BLaER1 (cell line): ENCODE measurements around the gene MAN2A1.

ENCODE experiments used
- H3K27ac ChIP-seq: shearing (Covaris generic); formaldehyde crosslinking; 2 replicates; pipeline ENCODE4 v1.8.1; 2022
- H3K27me3 ChIP-seq: shearing (Covaris generic); formaldehyde crosslinking; 2 replicates; pipeline ENCODE4 v1.8.1; 2022
- H3K36me3 ChIP-seq: shearing (Covaris generic); formaldehyde crosslinking; 2 replicates; pipeline ENCODE4 v1.8.1; 2022
- H3K4me1 ChIP-seq: shearing (Covaris generic); formaldehyde crosslinking; 2 replicates; pipeline ENCODE4 v1.8.1; 2022
- H3K4me2 ChIP-seq: shearing (Covaris generic); formaldehyde crosslinking; 2 replicates; pipeline ENCODE4 v1.8.1; 2022
- H3K4me3 ChIP-seq: shearing (Covaris generic); formaldehyde crosslinking; 2 replicates; pipeline ENCODE4 v1.8.1; 2022
- H3K9ac ChIP-seq: shearing (Covaris generic); formaldehyde crosslinking; 2 replicates; pipeline ENCODE4 v1.8.1; 2022
- H3K9me3 ChIP-seq: shearing (Covaris generic); formaldehyde crosslinking; 2 replicates; pipeline ENCODE4 v1.8.1; 2022
- H4K20me1 ChIP-seq: shearing (Covaris generic); formaldehyde crosslinking; 2 replicates; pipeline ENCODE4 v1.8.1; 2022
- Cebpa-rat ChIP-seq: shearing (Covaris generic); IDR thresholded peaks from 2 replicates; pipeline ENCODE4 v1.8.1; 2022

MAN2A1 gene

GRCh38 chr5:109855056-109855455 is 165.3 kb downstream of the MAN2A1 start:
- no peak for TF ChIP-seq Cebpa-rat
- Histone ChIP-seq H3K4me3 (no peak overlapping the region), H3K9me3 (no peaks in the 10 kb centered on the region), H3K36me3 (peaks cover 67% of the 10 kb centered on the region), H4K20me1 (no peaks in the 10 kb centered on the region), H3K27ac (no peak overlapping the region), H3K9ac (no peak overlapping the region), H3K4me2 (no peak overlapping the region), H3K27me3 (no peaks in the 10 kb centered on the region), H3K4me1 (no peaks in the 10 kb centered on the region)

- TF ChIP-seq Cebpa-rat: no peak
- Histone ChIP-seq H3K4me2 (no peak overlapping the region), H3K27me3 (no peaks in the 10 kb centered on the region), H3K4me1 (no peaks in the 10 kb centered on the region), H3K36me3 (peaks cover 75% of the 10 kb centered on the region), H3K9me3 (no peaks in the 10 kb centered on the region), H3K27ac (no peak overlapping the region), H4K20me1 (no peaks in the 10 kb centered on the region), H3K4me3 (no peak overlapping the region), H3K9ac (no peak overlapping the region)
These were observed 167.8 kb downstream of the MAN2A1 start for GRCh38 chr5:109857405-109858031.

- Histone ChIP-seq H3K4me2 (no peak overlapping the region), H4K20me1 (no peaks in the 10 kb centered on the region), H3K4me3 (no peak overlapping the region), H3K27me3 (no peaks in the 10 kb centered on the region), H3K27ac (no peak overlapping the region), H3K9me3 (no peaks in the 10 kb centered on the region), H3K36me3 (peaks cover 80% of the 10 kb centered on the region), H3K9ac (no peak overlapping the region), H3K4me1 (no peaks in the 10 kb centered on the region)
- no peak for TF ChIP-seq Cebpa-rat
These were observed 169.8 kb downstream of the MAN2A1 start for GRCh38 chr5:109859537-109859936.

GRCh38 chr5:109862301-109862700 is 172.6 kb downstream of the MAN2A1 start:
- no peak for TF ChIP-seq Cebpa-rat
- no peak overlapping the region for H3K9ac ChIP-seq
- peaks cover 87% of the 10 kb centered on the region for H3K36me3 ChIP-seq
- no peak overlapping the region for H3K4me3 ChIP-seq
- no peaks in the 10 kb centered on the region for H3K9me3 ChIP-seq
- H4K20me1 ChIP-seq: no peaks in the 10 kb centered on the region
- no peak overlapping the region for H3K27ac ChIP-seq
- H3K4me2 ChIP-seq: no peak overlapping the region
- H3K4me1 ChIP-seq: 0 out of 2 replicates have a peak, but pooled peaks cover 8% of the 10 kb centered on the region
- H3K27me3 ChIP-seq: no peaks in the 10 kb centered on the region

- Histone ChIP-seq H3K4me2 (no peak overlapping the region), H3K4me1 (0 out of 2 replicates have a peak, but pooled peaks cover 8% of the 10 kb centered on the region), H3K9me3 (no peaks in the 10 kb centered on the region), H4K20me1 (no peaks in the 10 kb centered on the region), H3K27me3 (no peaks in the 10 kb centered on the region), H3K9ac (no peak overlapping the region), H3K4me3 (no peak overlapping the region), H3K36me3 (peaks cover 78% of the 10 kb centered on the region), H3K27ac (no peak overlapping the region)
- no peak for TF ChIP-seq Cebpa-rat
These were observed 174.0 kb downstream of the MAN2A1 start for GRCh38 chr5:109863752-109864151.

GRCh38 chr5:109865637-109866036 is 175.9 kb downstream of the MAN2A1 start:
- H3K4me1 ChIP-seq: 0 out of 2 replicates have a peak, but pooled peaks cover 8% of the 10 kb centered on the region
- no peaks in the 10 kb centered on the region for H3K9me3 ChIP-seq
- H3K4me2 ChIP-seq: no peak overlapping the region
- no peaks in the 10 kb centered on the region for H4K20me1 ChIP-seq
- H3K4me3 ChIP-seq: no peak overlapping the region
- no peak overlapping the region for H3K27ac ChIP-seq
- TF ChIP-seq Cebpa-rat: no peak
- no peak overlapping the region for H3K9ac ChIP-seq
- H3K36me3 ChIP-seq: peaks cover 68% of the 10 kb centered on the region
- H3K27me3 ChIP-seq: no peaks in the 10 kb centered on the region

- no peak for TF ChIP-seq Cebpa-rat
- Histone ChIP-seq H3K36me3 (peaks cover 64% of the 10 kb centered on the region), H3K4me2 (no peak overlapping the region), H4K20me1 (no peaks in the 10 kb centered on the region), H3K9me3 (no peaks in the 10 kb centered on the region), H3K4me3 (no peak overlapping the region), H3K27me3 (no peaks in the 10 kb centered on the region), H3K9ac (no peak overlapping the region), H3K4me1 (0 out of 2 replicates have a peak, but pooled peaks cover 8% of the 10 kb centered on the region), H3K27ac (no peak overlapping the region)
These were observed 176.3 kb downstream of the MAN2A1 start for GRCh38 chr5:109866051-109866450.

GRCh38 chr5:109868737-109869136 is 179.0 kb downstream of the MAN2A1 start:
- Histone ChIP-seq H3K9ac (no peak overlapping the region), H3K27me3 (no peaks in the 10 kb centered on the region), H4K20me1 (no peaks in the 10 kb centered on the region), H3K36me3 (peaks cover 41% of the 10 kb centered on the region), H3K4me2 (no peak overlapping the region), H3K4me1 (0 out of 2 replicates have a peak, but pooled peaks cover 8% of the 10 kb centered on the region), H3K4me3 (no peak overlapping the region), H3K27ac (no peak overlapping the region), H3K9me3 (no peaks in the 10 kb centered on the region)
- TF ChIP-seq Cebpa-rat: no peak

- no peaks in the 10 kb centered on the region for H3K9me3 ChIP-seq
- H3K4me3 ChIP-seq: no peak overlapping the region
- H3K9ac ChIP-seq: no peak overlapping the region
- no peak overlapping the region for H3K4me2 ChIP-seq
- 0 out of 2 replicates have a peak, but pooled peaks cover 4% of the 10 kb centered on the region for H3K36me3 ChIP-seq
- H3K4me1 ChIP-seq: no peaks in the 10 kb centered on the region
- H3K27ac ChIP-seq: no peak overlapping the region
- no peaks in the 10 kb centered on the region for H4K20me1 ChIP-seq
- H3K27me3 ChIP-seq: no peaks in the 10 kb centered on the region
- TF ChIP-seq Cebpa-rat: no peak
These were observed 184.0 kb downstream of the MAN2A1 start for GRCh38 chr5:109873687-109874086.

GRCh38 chr5:109874108-109874507 is 184.4 kb downstream of the MAN2A1 start:
- TF ChIP-seq Cebpa-rat: no peak
- no peak overlapping the region for H3K9ac ChIP-seq
- H3K36me3 ChIP-seq: 0 out of 2 replicates have a peak, but pooled peaks cover 4% of the 10 kb centered on the region
- no peaks in the 10 kb centered on the region for H4K20me1 ChIP-seq
- H3K9me3 ChIP-seq: no peaks in the 10 kb centered on the region
- no peak overlapping the region for H3K4me3 ChIP-seq
- no peaks in the 10 kb centered on the region for H3K27me3 ChIP-seq
- no peak overlapping the region for H3K4me2 ChIP-seq
- H3K27ac ChIP-seq: no peak overlapping the region
- H3K4me1 ChIP-seq: no peaks in the 10 kb centered on the region
